NCI-H748 (cell line): ENCODE measurements around the gene MAB21L4.
A peak's percentile ranks its signal among the peaks of the same experiment; 100 is the strongest.
"Not testable (repeated sequence)": the region's sequence is repeated elsewhere in the genome, so short reads cannot be mapped to it uniquely, and the experiment has no call there.

Experiments used
- DNase-seq: peaks from one replicate; lab custom pipeline; 2025; ENCODE audit not compliant: unreplicated experiment; lab: John Stamatoyannopoulos, UW

The MAB21L4 gene

DNA sequence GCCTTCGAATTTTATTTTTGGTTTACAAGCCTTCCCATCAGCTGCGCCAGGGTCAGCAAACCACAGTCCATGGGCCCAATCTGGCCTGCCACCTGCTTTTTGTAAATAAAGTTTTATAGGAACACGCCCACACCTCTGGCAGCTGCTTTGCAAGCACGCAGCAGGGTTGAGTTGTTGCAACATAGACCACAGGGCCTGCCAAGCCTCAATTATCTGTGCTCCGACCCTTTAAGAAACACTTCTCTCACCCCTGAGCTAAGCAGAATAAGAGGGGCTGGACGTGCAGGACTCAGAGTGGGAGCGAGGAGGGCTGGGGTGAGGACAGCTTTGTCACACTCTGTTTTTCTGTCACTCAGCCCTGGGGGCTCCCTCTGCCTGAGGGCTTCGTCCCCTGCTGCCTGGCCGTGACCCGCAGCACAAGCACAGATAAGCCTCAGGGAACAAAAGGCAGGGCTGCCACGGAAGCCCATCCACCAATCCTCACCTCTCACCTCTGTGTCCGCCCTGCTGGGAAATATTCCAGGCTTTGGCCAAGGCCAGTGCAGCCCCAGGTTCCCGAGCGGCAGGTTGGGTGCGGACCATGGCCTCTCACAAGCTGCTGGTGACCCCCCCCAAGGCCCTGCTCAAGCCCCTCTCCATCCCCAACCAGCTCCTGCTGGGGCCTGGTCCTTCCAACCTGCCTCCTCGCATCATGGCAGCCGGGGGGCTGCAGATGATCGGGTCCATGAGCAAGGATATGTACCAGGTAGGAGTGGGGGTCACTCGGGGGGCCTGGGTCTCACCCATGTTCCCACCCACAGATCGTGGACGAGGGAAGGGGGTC lies 27.5 kb downstream of the MAB21L4 start, which contains the start of gene AGXT:
Gene AGXT, plus strand, starts transcription at position 539 of the 823 bp plus-strand sequence. Its CDS starts 42 bp downstream, at position 581.
- peak; percentile 91 for DNase-seq

DNA sequence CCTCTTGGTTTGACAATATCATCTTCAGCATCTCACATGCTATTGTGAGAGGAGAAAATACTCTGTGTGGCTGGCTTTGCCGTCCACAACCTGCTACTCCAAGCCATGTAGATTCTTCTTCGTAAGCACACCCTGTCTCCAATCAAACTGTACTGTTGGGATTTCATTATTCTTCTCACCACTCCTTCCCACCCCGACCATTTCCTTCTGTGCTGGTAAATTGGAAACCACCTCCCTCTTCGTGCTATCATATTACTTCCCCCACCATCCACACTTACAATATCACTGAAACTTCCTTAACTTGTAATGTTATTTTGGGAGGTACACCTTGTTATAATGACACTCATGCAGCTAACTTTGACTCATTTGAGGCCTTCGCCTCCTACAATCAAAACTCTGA lies 30.6 kb downstream of the MAB21L4 start:
- no peak for DNase-seq

DNA sequence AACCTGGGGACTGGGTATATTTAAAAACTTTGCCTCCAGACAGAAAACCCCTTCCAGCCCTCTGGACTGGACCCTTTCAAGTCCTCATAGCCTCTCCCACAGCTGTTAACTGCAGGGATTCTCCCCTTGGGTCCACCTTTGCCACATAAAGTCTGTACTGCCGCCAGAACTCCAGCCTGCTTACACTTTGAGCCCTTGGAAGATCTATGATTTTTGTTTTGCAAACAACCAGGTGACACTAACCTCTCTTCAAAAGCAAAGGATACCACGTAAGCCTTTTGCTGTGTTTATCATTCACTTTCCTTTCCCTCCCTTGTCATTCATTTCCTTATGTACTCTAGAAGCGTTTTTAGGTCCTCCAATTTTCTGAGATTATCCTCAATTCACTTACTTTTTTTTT lies 31.5 kb downstream of the MAB21L4 start:
- no peak for DNase-seq

DNA sequence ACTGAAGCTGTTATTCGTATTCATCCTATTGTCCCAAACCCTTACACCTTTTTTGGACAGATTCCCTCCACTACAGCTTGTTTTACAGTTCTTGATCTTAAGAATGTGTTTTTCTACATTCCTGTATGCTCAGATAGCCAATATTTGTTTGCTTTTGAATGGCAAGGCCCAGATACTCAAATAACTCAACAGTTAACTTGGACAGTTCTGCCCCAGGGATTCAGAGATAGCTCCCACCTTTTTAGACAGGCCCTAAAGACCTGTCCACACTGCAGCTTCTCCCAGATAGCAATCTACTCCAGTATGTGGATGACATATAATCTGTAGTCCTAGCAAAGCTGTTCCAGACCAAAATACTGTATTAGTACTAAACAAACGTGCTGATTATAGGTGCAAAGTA lies 34.4 kb downstream of the MAB21L4 start:
- no peak for DNase-seq

DNA sequence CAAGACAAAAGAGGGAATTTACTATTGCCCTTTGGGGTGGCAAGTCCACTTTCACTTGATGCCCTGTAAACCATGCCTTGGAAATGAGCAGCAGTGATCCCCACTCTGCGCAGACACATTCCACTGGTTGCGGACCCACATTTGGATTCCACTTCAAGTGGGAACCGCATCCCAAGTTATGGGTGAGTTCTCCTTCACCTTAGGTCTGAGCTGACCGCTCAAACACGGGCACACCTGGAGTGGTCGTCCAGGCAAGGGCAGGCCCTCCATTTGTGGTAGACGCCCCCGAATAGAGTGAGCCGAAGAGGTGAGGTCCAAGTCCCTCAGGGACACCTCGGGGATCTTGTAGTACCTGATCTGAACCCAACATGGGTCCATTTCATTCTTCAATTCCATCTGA lies 37.1 kb downstream of the MAB21L4 start:
- no peak for DNase-seq

DNA sequence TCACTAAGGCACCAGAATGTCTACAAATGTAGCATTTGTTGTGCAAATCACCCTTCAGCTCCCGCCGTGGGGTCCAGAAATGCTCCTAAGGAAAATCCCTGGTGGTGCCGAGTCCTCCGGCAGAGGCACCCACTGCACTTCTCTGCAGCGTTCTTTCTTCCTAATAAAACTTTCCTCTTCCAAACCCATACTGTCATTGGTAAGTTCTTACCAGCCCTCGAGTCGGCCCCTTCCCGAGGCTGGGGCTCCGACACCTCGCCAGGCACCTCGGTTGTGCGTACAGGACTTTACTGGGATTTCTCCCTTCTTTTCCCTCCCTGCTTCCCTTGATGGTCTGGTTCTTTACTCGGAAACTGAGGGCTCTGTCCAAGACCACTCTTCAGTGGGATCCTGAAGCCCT lies 37.6 kb downstream of the MAB21L4 start:
- DNase-seq: no peak

DNA sequence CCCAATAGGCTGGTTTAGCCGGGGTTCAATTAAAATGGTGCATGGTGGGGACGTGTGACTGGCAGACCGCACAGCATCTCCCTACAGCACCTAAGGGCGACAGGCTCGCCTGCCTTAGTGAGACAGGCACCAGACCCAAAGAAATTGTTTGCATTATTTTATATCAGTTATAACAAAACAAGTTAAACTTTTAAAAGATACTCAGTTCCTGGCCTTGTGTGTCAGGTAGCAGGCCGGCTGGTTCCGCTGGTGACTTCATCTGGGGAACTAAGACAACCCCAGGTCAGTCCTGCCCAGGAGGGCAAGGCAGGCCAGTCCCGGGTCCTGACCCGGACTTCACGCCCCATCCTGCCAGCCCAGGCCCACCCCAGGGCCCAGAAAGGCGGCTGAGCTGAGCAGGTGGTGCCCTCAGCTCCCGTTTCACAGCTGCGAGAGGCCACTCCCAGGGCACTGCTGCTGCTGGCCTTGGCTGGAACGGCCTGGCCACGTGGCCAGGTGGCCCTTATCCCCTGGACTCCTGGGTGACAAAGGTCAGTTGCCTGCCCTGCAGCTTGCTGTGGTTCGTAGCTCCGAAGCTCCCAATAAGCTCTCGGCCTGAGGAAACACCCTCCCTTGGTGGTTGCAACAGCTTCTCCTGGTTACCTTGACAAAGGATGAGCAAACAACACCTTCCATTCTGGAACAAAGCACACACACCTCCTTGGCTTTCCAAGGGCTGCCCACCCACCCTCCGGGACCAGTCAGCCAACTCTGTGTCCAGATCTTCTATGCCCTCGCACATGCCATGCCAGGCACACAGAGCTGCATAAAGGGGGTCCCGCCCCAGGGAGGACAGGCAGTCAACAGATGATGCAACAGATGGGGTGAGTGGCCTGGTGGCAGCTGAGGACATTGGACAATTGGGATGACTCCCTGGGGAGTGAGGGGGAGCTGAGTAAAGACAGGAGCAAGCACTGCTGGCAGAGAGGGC lies 38.6 kb downstream of the MAB21L4 start:
- peak; percentile 35 for DNase-seq

DNA sequence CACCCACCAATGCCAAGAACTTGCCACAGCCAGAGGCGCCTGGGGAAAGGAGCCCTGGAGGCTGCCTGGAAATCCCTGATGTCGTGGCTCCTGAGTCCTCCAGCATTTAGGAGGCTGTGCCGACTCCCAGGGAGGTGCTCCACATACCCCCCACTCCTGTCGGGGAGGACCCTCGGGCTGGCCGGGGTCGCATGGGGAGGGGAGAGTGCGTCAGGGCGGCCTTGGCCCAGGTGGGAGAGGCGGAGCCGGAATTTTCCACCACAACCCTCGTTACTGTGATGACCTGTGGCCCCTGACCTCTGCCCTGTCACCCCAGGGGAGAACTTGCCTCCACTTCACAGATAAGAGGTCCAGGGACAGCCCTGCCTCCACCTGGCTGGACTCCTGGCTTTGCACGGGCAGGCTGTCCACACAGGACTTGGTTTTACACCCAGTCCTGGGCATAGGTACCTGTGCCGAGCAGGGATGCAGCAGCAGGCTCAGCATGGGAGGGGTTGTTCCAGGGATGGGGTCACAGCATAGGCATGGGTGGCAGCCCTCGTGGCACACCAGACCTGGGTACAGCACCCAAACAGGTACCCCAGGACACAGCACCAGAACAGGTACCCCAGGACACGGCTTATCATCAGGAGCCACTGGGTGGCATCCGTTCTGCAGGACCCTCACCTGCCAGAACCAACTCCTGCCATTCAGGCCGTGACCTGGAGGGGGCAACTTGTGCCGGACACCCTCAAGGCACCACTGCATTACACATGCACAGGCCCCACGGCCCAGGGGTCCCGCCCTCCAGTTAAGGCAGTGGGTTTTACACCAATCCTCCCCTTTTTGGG lies 39.6 kb downstream of the MAB21L4 start:
- DNase-seq: peak; percentile 9

DNA sequence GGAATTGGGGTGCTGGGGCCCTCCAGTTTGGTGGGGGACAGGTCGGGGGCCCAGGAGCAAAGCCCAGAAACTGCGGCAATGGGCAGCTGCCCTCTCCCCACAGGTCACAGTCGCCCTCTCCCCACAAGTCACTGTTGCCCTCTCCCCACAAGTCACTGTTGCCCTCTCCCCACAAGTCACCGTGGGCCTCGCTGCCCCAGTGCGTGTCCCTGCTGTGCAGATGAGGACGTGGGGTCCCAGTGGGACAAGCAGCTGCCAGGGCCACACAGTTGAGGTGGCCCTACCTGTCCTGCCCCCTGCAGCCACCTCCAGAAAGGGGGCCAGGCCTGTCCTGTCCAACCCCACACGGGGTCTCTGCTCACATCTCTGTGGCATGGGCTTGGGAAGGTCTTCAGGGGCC lies 40.3 kb downstream of the MAB21L4 start:
- DNase-seq: no peak

DNA sequence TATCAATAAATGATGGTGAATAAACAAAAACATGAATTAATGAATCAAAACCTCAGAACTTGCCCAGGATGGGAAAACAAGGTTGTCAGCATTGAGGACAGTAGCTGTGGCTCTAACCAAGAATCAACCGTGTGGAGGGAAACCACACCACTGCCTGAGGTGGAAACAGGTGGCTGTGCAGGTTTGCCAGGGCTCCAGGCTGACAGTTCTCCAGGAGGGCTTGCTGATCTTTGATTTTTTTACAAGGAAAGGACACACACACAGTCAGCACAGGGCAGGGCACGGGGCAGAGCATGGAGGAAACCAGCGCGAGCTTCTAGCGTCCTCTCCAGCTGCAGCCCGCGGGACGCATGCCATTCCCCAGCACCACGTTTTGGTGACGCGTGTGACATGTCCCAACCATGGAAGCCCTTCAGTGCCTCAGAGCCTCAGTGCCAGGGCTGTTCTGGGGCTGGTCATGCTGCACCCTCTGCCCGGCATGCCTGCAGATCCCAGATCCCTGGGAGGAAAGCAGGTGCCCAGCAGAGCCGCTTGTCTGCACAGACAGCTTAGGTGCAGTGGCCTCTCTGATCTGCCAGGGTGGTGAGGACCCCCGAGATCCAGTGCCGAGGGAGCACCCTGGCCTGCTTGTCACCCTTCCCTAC lies 43.2 kb downstream of the MAB21L4 start:
- no peak for DNase-seq

DNA sequence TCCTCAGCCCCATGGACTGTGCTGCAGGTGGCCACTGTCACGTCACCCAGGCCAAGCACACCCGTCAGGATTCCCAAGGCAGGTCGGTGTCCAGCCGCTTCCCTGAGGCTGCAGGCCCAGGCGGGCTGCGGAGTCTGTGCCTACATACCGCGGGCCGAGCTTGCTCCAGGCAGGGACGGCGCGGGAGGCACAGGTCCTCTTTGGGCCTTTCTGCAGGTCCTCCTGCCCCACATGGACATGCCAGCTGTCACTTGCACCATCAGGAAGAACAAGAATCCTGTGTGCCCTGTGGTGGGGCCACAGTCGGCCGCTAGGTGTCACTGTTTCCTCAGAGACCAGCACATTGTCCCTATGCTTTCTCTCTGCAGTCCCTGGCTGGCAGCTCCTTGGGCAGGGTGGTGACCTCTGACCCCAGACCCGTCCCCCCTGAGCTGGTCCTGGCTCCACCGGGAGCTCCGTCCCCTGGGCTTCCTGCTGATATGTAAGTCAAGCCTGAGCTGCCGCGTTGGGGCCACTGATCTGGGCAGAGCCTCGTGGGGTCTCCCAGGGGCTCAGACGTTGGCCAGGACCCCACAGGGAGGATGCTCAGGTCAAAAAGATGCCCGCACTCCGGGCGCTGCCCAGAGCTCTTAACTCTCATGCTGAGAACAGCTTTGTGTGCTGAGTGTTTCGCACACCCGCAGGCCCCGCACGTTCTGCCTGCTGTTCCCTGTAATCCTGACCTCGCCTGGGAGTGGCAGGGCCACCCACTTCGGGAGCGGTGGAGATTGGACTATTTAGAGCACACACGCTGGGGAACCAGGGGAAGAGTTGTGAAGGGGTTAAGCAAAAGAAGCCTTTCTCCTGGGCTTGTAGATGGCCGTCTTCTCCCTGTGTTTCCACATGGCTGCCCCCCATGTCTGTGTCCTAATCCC lies 44.6 kb downstream of the MAB21L4 start:
- peak; percentile 72 for DNase-seq

DNA sequence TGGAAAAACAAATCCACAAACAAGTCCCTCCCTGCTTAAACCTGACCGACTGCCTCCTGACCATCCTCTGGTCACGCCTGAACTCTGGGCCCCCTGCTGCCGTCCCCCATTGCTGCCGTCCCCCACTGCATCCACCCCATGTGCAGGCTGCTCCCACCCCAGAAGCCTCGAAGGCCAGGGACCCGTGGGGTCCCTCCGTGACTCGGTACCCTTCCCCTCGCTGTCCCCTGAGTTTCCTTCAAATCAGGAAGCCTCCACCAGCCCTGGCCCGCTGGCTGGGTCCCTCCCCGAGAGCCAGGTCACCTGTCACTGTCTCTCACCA lies 45.2 kb downstream of the MAB21L4 start:
- DNase-seq: no peak

DNA sequence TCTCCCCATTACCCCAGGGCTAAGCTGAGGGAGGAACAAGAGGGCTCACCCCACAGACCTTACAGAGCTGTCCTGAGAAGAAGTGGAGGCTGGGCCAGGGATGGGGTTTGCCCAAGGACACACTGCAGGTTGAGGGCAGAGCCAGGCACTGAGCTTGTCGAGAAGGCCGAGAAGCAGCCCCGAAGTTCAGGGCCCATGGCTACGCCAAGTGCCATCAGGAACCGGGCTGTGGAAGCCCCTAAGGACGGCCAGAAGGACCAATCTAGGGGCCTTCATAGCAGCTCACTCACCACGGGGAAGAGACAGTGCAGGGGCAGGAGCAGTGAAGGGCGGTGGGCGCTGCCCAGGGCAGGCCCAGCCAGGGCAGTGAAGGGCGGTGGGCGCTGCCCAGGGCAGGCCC lies 45.9 kb downstream of the MAB21L4 start:
- no peak for DNase-seq

DNA sequence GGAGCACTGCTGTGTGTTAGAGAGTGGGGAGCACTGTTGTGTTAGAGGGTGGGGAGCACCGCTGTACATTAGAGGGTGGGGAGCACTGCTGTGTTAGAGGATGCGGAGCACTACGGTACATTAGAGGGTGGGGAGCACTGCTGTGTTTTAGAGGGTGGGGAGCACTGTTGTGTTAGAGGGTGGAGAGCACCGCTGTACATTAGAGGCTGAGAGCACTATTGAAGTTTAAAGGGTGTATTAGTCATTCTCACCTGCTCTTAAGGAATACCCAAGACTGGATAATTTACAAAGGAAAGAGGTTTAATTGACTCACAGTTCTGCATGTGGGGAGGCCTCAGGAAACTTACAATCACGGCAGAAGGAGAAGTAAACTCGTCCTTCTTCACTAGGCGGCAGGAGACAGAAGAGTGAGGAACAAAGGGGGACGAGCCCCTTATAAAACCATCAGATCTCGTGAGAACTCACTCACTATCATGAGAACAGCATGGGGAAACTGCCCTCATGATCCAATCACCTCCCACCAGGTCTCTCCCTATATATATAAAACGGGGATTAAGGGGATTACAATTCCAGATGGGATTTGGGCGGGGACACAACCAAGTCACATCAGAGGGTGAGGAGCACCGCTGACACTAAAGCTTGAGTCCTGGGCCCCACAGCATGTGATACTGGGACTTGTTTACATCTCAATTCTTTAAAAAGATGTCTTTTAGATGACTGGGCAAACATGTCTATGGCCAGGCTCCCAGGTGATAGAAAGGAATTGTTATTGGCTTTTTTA lies 46.9 kb downstream of the MAB21L4 start:
- no peak for DNase-seq

DNA sequence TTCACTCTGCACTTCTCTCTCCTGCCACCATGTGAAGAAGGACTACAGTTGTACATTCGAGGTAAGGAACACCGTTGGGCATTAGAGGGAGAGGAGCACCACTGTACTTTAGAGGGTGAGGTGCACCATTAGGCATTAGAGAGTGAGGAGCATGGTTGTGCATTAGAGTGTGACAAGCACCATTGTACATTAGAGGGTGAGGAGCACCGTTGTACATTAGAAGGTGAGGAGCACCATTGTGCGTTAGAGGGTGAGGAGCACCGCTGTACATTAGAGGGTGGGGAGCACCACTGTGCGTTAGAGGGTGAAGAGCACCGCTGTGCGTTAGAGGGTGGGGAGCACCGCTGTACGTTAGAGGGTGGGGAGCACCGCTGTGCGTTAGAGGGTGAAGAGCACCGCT lies 48.1 kb downstream of the MAB21L4 start:
- DNase-seq: no peak

DNA sequence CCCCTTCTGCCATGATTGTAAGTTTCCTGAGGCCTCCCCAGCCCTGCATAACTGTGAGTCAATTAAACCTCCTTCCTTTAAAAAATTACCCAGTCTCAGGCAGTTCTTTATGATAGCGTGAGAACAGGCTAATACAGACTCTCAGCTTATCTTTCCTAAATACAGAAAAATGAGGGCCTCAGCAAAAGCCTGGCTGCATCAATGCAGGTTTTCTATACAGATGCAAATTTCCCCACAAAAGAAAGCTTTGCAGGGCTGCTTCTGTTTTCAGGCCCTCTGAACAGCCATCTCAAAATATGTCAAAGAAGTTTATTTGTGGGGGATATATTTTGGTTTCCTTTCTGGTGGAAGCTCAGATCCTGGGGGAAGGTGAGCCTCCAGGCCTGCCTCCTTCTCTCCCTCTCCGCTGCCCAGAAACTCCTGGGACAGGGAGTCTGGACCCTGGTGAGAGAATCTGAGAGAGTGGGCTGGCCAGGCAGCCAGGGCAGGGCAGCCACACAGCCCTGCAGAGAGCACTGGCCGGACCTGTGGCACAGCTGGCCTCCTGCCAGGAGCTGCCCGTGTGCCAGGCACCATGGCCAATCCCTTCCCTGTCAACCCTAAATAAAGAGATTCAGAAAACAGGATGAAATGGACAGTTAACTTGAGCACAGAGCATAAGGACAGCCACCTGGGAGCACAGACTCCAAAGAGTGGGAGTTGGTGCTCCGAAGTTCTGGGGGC lies 48.9 kb downstream of the MAB21L4 start:
- no peak for DNase-seq

DNA sequence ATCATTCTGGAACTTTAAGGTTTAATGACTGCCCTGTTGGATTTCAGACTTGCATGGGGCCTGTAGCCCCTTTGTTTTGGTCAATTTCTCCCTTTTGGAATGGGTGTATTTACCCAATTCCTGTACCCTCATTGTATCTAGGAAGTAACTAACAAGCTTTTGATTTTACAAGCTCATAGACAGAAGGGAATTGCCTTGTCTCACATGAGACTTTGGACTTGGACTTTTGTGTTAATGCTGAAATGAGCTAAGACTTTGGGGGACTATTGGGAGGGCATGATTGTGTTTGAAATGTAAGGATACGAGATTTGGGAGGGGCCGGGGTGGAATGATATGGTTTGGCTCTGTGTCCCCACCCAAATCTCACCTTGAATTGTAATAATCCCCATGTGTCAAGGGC lies 49.6 kb downstream of the MAB21L4 start:
- not testable (repeated sequence) for DNase-seq

DNA sequence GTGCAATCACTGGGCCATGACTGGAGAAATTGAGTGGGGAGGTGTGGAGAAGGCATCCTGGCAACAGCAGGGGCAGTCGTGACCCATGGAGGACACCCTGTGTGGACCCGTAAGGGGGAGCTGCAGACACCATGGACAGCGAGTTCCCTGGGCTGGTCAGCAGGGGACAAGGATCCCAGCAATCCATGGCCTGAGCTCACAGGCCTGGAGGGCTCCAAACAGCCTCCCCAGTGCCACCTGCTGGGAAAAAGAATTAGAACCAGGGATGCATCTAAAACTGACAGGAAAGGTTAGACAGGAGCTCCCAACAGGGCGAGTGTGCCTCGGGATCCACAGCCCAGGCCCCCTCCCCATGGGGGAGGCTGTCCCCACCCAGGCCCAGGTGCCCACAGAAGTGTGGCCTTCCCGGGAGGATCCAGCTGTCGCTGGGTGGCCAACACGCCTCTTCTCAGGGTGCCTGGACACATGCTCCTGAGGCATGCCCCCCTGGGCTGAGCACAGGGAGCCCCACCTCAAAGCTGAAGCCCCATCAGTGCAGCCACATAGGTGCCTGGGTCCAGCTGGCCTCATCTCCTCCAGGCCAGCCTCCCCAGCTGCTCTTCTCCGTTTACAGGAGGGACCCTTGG lies 55.4 kb downstream of the MAB21L4 start:
- peak; percentile 77 for DNase-seq
